Posterior vena cava (tissue), 2 donors: Measurements from ENCODE around the gene SMARCA5. TPM values are rescaled to one million over a fixed set of nuclear protein-coding genes. Genes with fewer than 3 reads are reported as not detected.

ENCODE experiments used
- DNase-seq: peaks from one replicate; pipeline ENCODE4 v3.0.0-alpha.2; 2020; ENCODE audit warnings: low spot score
- intact Hi-C, 2 donors: fragments of 100-400 bp; cut with DNase I; formaldehyde crosslinking; loops; one replicate each; pipeline versions ENCODE4 v1.14.1 to v1.14.2; 2022 to 2023
- total RNA-seq, 2 donors: library from RNA; stranded (reverse); fragmentation: NEBNext Ultra II Directional; extraction: Animal tissue kit (Norgen Biotek cat#: 25700); gene quantifications; one replicate each; pipeline ENCODE4 v1.2.1, GENCODE V29; 2021
- donor health status: DM: yes; HTN: yes; CAD: no.
- donor health status: DM: yes; HTN: yes; CAD: no.

SMARCA5 gene
- total RNA-seq, 2 donors from 2014 or later = 34.2 to 36.6 TPM

DNA sequence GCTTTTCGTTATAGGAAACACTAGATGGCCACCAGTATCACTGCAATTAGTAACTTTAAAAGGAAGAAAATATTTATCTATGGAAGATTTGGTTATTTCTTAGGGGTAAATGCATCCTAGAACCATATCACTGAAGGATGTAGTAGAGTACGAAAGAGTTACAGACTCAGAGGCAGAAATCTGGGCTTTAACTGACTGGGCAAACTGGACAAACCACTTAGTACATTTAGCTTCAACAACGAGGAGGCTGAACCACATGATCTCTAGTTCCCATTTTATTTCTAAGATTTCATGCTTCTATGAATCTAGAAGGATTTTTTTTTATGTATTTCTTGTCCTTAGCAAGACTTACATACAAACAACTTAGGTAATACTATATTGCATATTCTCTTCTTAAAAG, 93.0 kb downstream of the SMARCA5 start:
- intact Hi-C loops = no loop called here

More for the DNA sequence above, 93.0 kb downstream of the SMARCA5 start:
- no peak for DNase-seq

Other genes starting within 250 kb of the SMARCA5 start
- gene GAB1, start 176.8 kb upstream of the SMARCA5 start, total RNA-seq = 10 to 100 TPM; 36.0 to 36.6 TPM
- not detected for gene FREM3, start 187.0 kb downstream of the SMARCA5 start, total RNA-seq